22Rv1 (cell line): ENCODE data around the gene SFSWAP.

Experiments
- H3K27ac ChIP-seq: fragments of 450-650 bp; 2 replicates; pipeline ENCODE4 v1.5.1; 2017
- ZFX ChIP-seq: fragments of 450-650 bp; IDR thresholded peaks from 2 replicates; pipeline ENCODE4 v1.6.1; 2017; ENCODE audit warnings: antibody characterized with exemption, borderline replicate concordance
- TF ChIP-seq, protein P1 (sequence below): fragments of 450-650 bp; IDR thresholded peaks from 2 replicates; pipeline ENCODE4 v1.5.1; 2017; ENCODE audit warnings: mild to moderate bottlenecking

The SFSWAP gene

DNA sequence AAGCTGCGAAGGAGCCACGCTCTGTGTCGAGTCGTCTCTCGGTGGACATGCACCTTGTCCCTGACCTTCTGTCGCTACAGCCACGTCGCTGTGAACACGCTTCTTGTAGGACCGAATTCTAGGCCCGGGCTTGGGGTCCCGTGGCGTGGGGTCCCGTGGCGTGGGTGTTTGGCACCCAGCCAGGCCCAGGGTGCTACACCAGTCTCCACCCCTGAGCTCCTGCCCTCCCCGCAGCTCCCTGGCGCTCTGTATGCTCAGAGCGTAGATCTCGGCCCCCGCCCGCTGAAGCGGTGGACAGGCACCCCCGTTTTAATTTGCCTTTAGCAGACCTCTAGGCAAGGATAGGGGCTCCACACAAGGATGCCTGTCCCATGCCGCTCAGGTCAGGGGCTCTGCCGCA, 133.8 kb downstream of the SFSWAP start:
- no peak overlapping the region for H3K27ac ChIP-seq
- TF ChIP-seq ZFX, result no peak
- TF ChIP-seq, protein P1, sequence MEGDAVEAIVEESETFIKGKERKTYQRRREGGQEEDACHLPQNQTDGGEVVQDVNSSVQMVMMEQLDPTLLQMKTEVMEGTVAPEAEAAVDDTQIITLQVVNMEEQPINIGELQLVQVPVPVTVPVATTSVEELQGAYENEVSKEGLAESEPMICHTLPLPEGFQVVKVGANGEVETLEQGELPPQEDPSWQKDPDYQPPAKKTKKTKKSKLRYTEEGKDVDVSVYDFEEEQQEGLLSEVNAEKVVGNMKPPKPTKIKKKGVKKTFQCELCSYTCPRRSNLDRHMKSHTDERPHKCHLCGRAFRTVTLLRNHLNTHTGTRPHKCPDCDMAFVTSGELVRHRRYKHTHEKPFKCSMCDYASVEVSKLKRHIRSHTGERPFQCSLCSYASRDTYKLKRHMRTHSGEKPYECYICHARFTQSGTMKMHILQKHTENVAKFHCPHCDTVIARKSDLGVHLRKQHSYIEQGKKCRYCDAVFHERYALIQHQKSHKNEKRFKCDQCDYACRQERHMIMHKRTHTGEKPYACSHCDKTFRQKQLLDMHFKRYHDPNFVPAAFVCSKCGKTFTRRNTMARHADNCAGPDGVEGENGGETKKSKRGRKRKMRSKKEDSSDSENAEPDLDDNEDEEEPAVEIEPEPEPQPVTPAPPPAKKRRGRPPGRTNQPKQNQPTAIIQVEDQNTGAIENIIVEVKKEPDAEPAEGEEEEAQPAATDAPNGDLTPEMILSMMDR, result no peak

DNA sequence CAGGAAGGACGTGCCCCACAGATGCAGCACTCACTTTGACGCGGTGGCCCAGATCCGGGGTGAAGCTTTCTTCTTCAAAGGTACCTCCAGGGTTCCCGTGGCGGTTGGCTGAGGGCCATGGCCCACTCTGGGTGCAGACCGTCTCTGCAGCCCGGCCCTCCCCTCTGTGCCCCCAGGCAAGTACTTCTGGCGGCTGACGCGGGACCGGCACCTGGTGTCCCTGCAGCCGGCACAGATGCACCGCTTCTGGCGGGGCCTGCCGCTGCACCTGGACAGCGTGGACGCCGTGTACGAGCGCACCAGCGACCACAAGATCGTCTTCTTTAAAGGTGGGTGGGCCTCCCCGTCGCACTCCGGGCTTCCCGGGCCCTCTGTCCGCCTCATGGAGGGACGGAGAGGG, 134.2 kb downstream of the SFSWAP start:
- TF ChIP-seq ZFX, result no peak
- TF ChIP-seq, protein P1, result no peak

DNA sequence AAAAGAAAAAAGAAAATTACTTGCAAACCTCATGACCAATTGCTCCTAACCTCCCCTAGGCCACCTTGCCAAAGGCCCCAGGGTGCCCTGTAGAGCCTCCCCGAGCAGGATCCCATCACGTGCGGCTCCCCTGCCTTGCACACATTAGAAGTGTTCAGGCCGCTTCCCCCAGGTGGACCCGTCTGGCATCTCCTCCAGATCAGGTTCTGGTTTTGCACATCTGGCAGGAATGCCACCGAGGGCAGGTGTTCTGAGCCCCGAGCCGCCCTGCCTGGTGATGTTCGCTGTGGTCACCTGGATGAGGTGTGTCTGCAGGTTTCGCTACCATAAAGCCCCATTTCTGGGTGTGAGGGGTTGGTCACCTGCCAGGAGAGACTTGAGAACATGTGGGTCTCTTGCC, 136.6 kb downstream of the SFSWAP start:
- H3K27ac ChIP-seq, result no peak overlapping the region
- TF ChIP-seq, protein P1, result no peak
- TF ChIP-seq ZFX, result no peak

More for the DNA sequence above, 134.2 kb downstream of the SFSWAP start:
- no peak overlapping the region for H3K27ac ChIP-seq

DNA sequence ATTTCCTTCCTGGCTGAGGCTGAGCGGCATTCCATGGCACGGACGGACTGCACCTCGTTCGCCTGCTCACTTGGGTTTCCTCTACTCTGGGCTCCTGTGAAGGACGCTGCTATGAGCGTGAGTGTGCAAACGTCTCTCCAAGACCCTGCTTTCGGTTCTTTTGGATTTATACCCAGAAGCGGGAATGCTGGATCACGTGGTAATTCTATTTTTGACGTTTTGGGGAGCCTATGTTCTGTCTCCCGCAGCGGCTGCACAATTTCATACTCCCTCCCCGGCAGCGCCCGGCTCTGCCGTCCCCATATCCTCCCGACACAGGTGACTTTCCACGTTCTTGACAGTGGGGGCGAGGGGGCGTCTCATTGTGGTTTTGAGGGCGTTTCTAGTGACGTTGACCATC, 137.9 kb downstream of the SFSWAP start:
- H3K27ac ChIP-seq, result no peak overlapping the region
- TF ChIP-seq, protein P1, result no peak
- TF ChIP-seq ZFX, result no peak
